Stimulated activated memory B cell treated with anti-CD40 and anti-IgM and Interleukin-4, amounts not matched to agents 10 μg/mL and 1 μg/mL and 100 μg/mL, for 72 hours (primary cell): ENCODE data around the gene VENTX.

Experiments
- ATAC-seq: fragments of 150-1000 bp; cut with Tn5 transposase; 2 replicates; pipeline ENCODE4 v1.10.0; 2021
- H3K27ac Mint-ChIP-seq: one replicate; pipeline ENCODE4 v1.8.0; 2022; ENCODE audit warnings: mild to moderate bottlenecking, mixed read lengths
- H3K27me3 Mint-ChIP-seq: one replicate; pipeline ENCODE4 v1.8.0; 2022; ENCODE audit warnings: mixed read lengths
- H3K36me3 Mint-ChIP-seq: one replicate; pipeline ENCODE4 v1.8.0; 2022; ENCODE audit warnings: mixed read lengths
- H3K4me1 Mint-ChIP-seq: one replicate; pipeline ENCODE4 v1.8.0; 2022; ENCODE audit warnings: mixed read lengths
- H3K4me3 Mint-ChIP-seq: one replicate; pipeline ENCODE4 v1.8.0; 2022; ENCODE audit warnings: mild to moderate bottlenecking, moderate library complexity, mixed read lengths
- H3K9me3 Mint-ChIP-seq: one replicate; pipeline ENCODE4 v1.8.0; 2022; ENCODE audit warnings: mixed read lengths

VENTX gene

GRCh38 chr10:133237588-133238465 lies at the start of gene VENTX:
Gene VENTX, plus strand, starts transcription at chr10:133237855. Its CDS starts 60 bp downstream, at chr10:133237915.
- Mint-ChIP-seq H3K4me3 (peak within 1 kb of the TSS; percentile 46), H3K27ac (no peak within 1 kb of the TSS), H3K36me3 (no peaks in the 10 kb centered on the region), H3K27me3 (peaks cover 63% of the 10 kb centered on the region), H3K9me3 (no peaks in the 10 kb centered on the region), H3K4me1 (peaks cover 55% of the 10 kb centered on the region)
- no peak for ATAC-seq

- Mint-ChIP-seq H3K4me1 (no peaks in the 10 kb centered on the region), H3K36me3 (no peaks in the 10 kb centered on the region), H3K27me3 (peaks cover 13% of the 10 kb centered on the region), H3K27ac (no peak overlapping the region), H3K4me3 (no peak overlapping the region), H3K9me3 (peaks cover 8% of the 10 kb centered on the region)
- peak; percentile 13 for ATAC-seq
Measured at GRCh38 chr10:133187906-133188681, 49.6 kb upstream of the VENTX start.

- peak; percentile 4 for ATAC-seq
- Mint-ChIP-seq H3K36me3 (no peaks in the 10 kb centered on the region), H3K4me1 (no peaks in the 10 kb centered on the region), H3K27ac (no peak overlapping the region), H3K27me3 (peaks cover 13% of the 10 kb centered on the region), H3K9me3 (peaks cover 15% of the 10 kb centered on the region), H3K4me3 (no peak overlapping the region)
Measured at GRCh38 chr10:133189256-133189655, 48.4 kb upstream of the VENTX start.

DNA sequence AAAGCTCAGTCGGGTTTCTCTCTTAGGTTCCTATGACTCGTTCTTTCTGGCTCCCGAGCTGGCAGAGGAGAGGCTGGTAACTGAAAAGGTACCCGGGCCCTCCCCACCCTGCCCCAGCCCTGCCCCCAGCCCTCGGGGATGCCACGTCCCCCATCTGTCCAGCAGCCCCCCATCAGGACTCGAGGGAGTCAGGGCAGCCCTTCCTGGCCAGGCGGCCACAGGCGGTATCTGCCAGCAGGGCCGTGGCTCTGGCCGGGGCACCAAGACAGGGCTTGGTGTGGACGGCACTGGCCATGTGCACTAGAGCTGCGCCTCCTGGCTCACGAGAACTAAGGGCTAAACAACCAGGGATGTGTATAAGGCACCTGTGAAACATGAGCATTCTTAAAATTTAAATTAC lies 47.9 kb upstream of the VENTX start:
- H3K9me3 Mint-ChIP-seq: peaks cover 15% of the 10 kb centered on the region
- H3K4me1 Mint-ChIP-seq: no peaks in the 10 kb centered on the region
- H3K27me3 Mint-ChIP-seq: peaks cover 13% of the 10 kb centered on the region
- ATAC-seq: no peak
- no peak overlapping the region for H3K27ac Mint-ChIP-seq
- no peaks in the 10 kb centered on the region for H3K36me3 Mint-ChIP-seq
- H3K4me3 Mint-ChIP-seq: no peak overlapping the region

DNA sequence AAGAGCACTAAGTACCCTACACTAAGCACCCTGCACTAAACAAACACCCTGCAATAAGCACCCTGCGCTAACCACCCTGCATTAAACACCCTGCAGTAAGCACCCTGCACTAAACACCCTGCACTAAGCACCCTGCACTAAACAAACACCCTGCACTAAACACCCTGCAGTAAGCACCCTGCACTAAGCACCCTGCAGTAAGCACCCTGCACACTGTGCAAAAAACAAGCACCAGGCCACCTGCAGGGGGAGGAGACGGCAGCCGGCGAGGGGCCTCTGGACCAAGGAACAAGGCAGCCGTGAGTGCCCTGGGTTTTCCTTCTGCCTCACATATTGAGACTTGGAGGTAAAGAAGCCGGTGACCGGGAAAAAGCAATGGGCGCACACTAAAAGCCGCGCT lies 47.4 kb upstream of the VENTX start:
- Mint-ChIP-seq H3K36me3 (no peaks in the 10 kb centered on the region), H3K4me3 (no peak overlapping the region), H3K9me3 (peaks cover 15% of the 10 kb centered on the region), H3K27ac (no peak overlapping the region), H3K27me3 (peaks cover 18% of the 10 kb centered on the region), H3K4me1 (no peaks in the 10 kb centered on the region)
- no peak for ATAC-seq

DNA sequence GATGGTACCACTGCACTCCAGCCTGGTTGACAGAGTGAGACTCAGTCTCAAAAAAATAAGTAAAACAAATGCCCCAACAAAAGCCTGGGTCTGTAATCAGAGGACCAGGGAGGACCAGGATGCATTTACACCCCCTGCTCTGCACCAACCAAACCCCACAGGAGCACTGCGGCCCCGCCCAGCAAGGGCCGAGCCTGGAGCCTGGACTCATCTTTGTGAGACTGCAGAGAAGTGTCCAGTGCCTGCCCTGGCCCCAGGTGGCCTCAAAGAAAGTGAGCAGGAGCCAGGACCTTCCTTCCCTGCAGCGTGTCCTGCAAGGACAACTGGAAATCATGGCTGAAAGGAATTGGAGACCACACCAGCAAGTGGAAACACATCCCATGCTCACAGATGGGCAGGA lies 46.0 kb upstream of the VENTX start:
- H3K4me1 Mint-ChIP-seq: no peaks in the 10 kb centered on the region

GRCh38 chr10:133194151-133194550 lies 43.5 kb upstream of the VENTX start:
- peaks cover 15% of the 10 kb centered on the region for H3K9me3 Mint-ChIP-seq
- H3K36me3 Mint-ChIP-seq: no peaks in the 10 kb centered on the region
- H3K27ac Mint-ChIP-seq: no peak overlapping the region
- no peak overlapping the region for H3K4me3 Mint-ChIP-seq
- no peak for ATAC-seq
- H3K4me1 Mint-ChIP-seq: no peaks in the 10 kb centered on the region
- H3K27me3 Mint-ChIP-seq: peaks cover 32% of the 10 kb centered on the region

More for the DNA sequence above, 46.0 kb upstream of the VENTX start:
- H3K36me3 Mint-ChIP-seq: no peaks in the 10 kb centered on the region
- ATAC-seq: no peak
- H3K27me3 Mint-ChIP-seq: peaks cover 30% of the 10 kb centered on the region
- H3K27ac Mint-ChIP-seq: no peak overlapping the region
- H3K9me3 Mint-ChIP-seq: peaks cover 15% of the 10 kb centered on the region
- H3K4me3 Mint-ChIP-seq: no peak overlapping the region

- Mint-ChIP-seq H3K27ac (no peak overlapping the region), H3K4me1 (no peaks in the 10 kb centered on the region), H3K9me3 (peaks cover 15% of the 10 kb centered on the region), H3K36me3 (no peaks in the 10 kb centered on the region), H3K4me3 (no peak overlapping the region), H3K27me3 (peaks cover 25% of the 10 kb centered on the region)
- no peak for ATAC-seq
Measured at GRCh38 chr10:133195096-133195495, 42.6 kb upstream of the VENTX start.

DNA sequence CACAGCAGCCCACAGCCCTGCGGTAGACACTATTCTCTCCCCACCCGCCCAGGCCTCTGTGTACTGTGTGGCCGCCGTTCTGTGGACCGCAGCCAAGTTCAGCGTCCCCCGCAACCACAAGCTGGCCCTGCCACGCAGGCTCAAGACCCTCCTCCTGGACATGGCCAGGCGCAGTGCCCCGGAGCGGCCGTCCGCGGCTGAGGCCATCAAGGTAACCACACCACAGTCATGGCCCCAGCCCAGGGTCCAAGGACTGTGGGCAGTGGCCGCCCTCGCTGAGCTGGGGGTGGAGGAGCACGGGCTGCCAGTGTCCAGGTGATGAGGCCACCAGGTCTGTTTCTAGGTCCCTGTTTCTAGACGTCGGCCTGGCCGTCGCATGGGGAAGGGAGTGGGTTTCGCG lies 42.0 kb upstream of the VENTX start:
- Mint-ChIP-seq H3K27me3 (peaks cover 21% of the 10 kb centered on the region), H3K36me3 (no peaks in the 10 kb centered on the region), H3K27ac (no peak overlapping the region), H3K9me3 (peaks cover 15% of the 10 kb centered on the region), H3K4me1 (no peaks in the 10 kb centered on the region), H3K4me3 (no peak overlapping the region)
- no peak for ATAC-seq

DNA sequence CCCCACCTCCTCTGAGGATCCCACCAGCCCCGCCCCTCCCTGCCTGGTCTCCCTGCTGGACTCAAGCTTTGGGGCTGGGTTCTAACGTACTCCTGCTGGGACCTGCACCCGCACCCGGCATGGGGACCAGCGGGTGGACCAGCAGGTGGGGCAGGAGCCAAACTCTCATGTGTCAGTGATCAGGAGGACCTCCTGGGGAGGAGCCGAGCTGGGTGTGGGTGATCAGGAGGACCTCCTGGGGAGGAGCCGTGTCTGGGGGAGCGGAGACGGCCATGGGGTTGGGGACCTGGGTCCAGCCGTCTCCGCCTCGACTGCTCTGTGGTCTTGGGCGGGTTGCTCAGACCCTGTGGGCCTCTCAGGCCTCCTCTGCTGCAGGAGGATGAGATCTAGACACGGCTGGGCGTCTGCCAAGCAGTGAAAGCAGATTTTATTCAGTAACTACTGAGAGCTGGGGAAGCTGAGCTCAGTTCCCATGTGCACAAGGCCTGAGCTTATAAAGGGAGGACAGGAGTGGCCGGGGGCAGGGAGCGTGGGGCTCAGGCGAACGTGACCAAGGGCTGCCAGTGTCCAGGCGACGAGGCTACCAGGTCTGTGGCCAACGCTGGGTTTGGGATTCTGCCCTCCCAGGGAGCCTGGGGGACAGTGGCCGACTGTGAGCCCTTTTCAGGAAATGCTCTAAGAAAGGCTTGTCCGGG lies 41.3 kb upstream of the VENTX start:
- no peaks in the 10 kb centered on the region for H3K4me1 Mint-ChIP-seq
- no peak overlapping the region for H3K27ac Mint-ChIP-seq
- H3K9me3 Mint-ChIP-seq: peaks cover 15% of the 10 kb centered on the region
- no peak overlapping the region for H3K4me3 Mint-ChIP-seq
- no peak for ATAC-seq
- peaks cover 28% of the 10 kb centered on the region for H3K27me3 Mint-ChIP-seq
- no peaks in the 10 kb centered on the region for H3K36me3 Mint-ChIP-seq

DNA sequence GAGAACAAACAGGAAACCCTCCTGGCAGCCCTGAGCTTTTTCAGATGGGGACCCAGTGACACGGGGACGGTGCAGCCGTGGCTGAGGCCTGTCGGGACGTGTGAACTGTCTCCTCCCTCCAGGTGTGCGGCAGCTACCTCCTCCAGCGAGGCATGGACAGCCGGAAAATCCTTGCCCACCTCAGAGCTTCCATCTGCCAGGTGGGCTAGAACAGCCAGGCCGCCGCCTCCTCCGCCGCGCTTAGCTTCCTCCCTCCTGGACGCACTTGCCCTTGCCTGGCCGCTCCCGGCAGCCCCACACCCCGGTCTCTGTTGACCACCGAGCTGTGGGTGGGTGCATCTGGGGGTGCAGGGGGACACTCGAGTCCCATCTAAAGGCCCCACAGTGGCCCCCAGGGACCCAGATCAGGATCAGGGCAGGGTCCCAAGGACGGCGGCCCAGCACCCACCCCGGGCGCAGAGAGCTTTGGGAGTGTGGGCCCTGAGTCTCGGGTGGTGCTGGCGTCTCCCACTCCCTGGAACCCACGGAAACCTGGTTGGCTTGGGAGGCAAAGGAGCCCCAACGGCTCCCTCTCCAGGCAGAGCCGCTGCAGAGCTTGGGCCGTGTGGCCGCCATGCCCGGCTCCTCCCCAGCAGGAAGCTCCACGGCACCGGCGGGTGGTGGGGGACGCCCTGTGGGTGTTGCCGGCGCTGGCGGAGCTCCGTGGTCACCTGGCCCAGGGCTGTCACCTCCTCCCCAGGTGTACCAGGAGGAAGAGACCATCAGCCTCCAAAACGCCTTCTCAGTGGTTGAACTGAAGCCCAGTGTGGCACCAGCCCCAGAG lies 40.5 kb upstream of the VENTX start:
- Mint-ChIP-seq H3K27me3 (peaks cover 28% of the 10 kb centered on the region), H3K4me3 (no peak overlapping the region), H3K27ac (no peak overlapping the region), H3K36me3 (no peaks in the 10 kb centered on the region), H3K4me1 (no peaks in the 10 kb centered on the region), H3K9me3 (peaks cover 12% of the 10 kb centered on the region)
- ATAC-seq: no peak

DNA sequence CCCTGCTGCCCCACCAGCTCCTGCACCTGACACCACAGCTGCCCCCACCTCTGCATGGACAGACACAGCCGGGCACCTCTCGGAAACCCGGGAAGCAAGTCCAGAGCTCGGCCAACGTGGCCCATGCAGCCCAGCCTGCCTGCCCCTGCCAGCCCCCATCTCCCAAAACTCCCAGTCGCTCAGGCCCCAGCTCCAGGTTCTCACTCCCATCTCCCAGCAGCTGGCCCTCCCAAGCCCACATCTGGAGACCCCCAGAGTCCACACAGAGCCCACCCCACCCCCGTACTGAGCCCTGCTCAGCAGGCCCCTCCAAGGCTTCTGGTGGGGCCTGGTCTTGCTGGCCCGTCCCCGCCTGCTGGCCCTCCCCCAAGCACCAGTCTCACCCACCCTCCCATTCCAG lies 39.9 kb upstream of the VENTX start:
- no peak for ATAC-seq
- H3K36me3 Mint-ChIP-seq: no peaks in the 10 kb centered on the region
- H3K27me3 Mint-ChIP-seq: peaks cover 28% of the 10 kb centered on the region
- H3K4me3 Mint-ChIP-seq: no peak overlapping the region
- peaks cover 7% of the 10 kb centered on the region for H3K9me3 Mint-ChIP-seq
- no peaks in the 10 kb centered on the region for H3K4me1 Mint-ChIP-seq
- H3K27ac Mint-ChIP-seq: no peak overlapping the region

DNA sequence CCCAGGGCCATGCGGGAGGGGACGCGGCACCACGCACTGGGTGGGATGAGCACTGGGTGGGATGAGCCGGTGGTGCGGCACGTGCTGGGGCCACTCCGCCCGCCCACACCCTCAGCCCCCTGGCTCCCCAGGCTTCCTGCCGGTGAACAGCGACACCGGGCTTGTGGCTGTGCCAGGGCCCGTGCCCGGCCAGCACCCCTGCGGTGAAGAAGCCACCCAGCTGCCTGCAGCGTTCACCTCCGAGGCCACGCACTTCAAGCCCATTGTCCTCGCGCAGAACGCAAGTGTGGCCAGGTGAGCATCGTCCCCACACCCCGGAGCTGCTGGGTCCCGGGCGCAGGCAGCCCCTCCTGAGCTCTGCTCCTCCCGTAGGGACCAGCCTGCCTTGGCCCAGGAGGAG lies 39.4 kb upstream of the VENTX start:
- H3K27ac Mint-ChIP-seq: no peak overlapping the region
- H3K4me3 Mint-ChIP-seq: no peak overlapping the region
- H3K4me1 Mint-ChIP-seq: no peaks in the 10 kb centered on the region
- H3K27me3 Mint-ChIP-seq: peaks cover 28% of the 10 kb centered on the region
- peak; percentile 21 for ATAC-seq
- no peaks in the 10 kb centered on the region for H3K36me3 Mint-ChIP-seq
- H3K9me3 Mint-ChIP-seq: peaks cover 7% of the 10 kb centered on the region

GRCh38 chr10:133198621-133199487 lies 38.8 kb upstream of the VENTX start:
- Mint-ChIP-seq H3K9me3 (peaks cover 2% of the 10 kb centered on the region), H3K27me3 (peaks cover 28% of the 10 kb centered on the region), H3K27ac (no peak overlapping the region), H3K4me3 (no peak overlapping the region), H3K36me3 (no peaks in the 10 kb centered on the region), H3K4me1 (no peaks in the 10 kb centered on the region)
- ATAC-seq: no peak
